GM21529 (cell line): ENCODE measurements around the gene ANO6.

Experiments
- ATAC-seq: cut with Tn5 transposase; IDR thresholded peaks from one replicate; pipeline ENCODE4 v1.9.1; 2021; ENCODE audit not compliant: unreplicated experiment

Gene ANO6

DNA sequence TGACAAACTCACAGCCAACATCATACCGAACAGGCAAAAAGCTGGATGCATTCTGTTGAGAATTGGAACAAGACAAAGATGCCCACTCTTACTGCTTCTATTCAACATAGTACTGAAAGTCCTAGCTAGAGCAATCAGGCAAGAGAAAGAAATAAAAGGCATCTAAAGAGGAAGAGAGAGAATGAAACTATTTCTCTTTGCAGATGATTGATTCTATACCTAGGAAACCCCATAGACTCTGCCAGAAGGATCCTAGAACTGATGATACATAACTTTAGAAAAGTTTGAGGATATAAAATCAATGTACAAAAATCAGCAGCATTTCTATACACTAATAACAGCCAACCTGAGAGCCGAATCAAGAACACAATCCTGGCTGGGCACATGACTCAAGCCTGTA, 6.1 kb upstream of the ANO6 start:
- ATAC-seq = no peak

DNA sequence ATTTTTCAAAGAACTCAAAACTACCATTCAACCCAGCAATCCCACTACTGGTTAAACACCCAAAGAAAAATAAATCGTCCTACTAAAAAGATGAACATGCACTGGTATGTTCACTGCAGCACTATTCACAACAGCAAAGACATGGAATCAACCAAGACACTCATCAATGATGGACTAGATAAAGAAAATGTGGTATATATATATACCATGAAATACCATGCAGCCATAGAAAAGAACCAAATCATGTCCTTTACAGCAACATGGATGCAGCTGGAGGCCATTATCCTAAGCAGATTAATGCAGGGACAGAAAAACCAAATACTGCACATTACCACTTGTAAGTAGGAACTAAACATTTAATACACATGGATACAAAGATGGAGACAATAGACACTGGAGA, 3.8 kb upstream of the ANO6 start:
- no peak for ATAC-seq

DNA sequence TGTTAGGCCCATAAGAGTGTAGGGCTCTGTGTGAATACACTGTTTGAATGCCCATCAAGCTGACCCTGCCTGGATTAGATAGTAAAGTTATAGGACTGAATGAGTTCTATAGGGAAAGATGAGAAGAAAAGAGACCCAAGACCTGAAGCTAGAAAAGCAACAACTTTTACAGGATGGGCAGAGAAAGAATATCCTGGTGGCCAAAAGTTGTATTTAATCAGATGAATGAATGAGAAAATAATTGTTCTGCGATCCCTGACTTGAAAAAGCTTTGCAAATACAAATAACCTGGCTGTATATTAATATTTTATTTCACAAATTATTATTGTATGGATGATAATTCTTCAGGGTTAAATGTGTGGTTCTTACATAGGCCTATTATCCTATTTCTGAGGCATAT, 2.8 kb upstream of the ANO6 start:
- no peak for ATAC-seq

DNA sequence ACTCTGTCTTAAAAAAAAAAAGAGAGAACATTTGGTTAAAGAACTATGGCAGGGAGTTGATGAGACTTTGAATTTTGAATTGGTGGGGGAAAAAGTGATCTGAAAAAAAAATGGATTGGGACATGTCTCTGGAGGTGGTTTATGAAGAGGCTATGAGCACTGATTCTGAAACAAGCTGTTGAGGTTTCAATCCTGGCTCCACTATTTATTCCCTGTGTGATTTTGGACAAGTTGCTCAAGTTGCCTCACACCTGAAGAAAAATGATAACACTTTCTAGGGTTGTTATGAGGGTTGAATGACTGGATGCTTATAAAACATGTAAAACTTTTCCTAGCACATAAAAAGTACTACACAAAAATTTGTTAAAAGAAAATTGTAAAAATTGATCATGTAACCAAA, 1.8 kb upstream of the ANO6 start:
- ATAC-seq = no peak

DNA sequence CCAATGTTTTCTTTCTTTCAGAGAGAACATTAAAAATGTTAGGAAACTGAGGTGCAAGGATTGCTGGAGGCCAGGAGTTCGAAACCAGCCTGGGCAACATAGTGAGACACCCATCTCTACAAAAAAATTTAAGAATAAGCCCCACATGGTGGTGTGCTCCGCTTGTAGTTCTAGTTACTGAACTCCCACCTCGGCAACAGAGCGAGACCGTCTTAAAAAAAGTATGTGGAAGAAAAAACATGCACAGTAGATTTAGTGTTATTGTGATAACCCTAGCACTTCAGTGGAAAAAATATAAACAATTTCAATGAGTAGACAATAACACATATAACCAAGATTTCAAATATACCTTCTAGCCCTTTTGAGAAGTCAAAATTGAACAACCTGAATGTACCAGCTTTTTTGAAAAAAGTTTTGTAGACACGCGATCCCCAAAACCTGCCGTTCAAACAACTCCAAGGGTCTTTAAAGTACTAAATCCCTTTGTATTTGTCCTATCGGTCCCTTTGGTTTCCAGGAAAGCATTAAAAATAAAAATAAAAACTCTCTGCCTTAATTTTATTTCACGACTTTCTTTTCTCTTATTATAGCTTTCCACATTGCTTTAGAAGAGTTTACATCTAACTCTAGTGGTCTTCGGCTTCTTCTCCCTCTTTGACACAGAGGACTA, 1.0 kb upstream of the ANO6 start:
- no peak for ATAC-seq

DNA sequence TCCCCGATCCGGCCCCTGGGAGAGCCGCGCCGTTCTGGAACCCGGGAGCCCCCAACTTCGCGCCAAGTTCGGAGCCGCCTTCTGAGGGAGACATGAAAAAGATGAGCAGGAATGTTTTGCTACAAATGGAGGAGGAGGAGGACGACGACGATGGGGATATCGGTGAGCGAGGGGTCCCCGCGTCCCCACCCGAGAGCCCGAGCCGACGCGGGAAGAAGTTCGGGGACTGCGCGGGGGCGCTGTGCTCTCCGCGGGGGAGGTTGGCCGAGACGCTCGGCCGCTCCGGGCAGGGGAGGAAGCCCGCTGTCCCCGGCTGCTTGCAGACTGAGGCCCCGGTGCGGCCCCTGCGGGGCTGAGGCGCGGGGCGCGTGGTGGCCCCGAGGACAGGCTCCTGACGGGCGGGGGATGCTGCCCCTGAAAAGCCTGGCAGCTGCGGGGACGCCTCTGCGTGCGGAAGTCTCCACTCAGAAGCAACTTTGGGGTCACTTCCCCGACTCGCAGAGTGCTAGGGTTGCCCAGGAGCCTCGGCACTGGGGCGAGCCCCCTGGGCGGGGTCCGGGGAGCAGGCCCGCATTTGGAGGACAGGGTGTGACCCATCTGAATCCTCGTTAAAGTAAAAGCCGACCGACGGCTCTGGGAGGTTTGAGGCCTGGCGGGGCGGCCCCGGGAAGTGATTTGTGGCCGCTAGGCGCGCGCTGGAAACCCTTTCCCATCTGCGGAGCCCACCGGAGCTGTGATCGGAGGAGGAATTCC, 511 bp downstream of the ANO6 start:
- ATAC-seq = peak; percentile 46

DNA sequence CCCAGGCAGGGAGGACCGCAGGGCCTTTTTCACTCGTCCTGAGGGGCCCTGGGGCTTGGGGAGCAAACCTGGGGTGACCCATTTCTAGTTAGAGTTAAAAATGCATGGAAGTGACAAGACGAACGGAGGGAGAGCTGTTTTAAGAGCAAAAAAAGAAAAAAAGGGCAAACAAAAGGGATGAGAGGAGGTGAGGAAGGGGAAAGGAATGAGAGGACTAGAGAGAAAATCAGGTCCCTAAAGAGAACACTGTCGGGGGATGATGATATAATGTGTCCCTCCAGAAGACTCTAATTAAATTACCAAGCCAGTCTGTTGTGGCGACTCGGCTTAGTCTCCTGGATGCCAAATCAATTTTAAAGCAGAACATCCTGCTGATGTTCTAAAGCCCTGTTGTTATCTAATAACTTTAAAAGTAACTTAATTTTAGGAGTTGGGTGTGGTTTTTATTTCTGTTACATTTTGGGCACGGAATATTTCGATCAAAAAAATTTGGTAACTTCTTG, 1.1 kb downstream of the ANO6 start:
- ATAC-seq = no peak

DNA sequence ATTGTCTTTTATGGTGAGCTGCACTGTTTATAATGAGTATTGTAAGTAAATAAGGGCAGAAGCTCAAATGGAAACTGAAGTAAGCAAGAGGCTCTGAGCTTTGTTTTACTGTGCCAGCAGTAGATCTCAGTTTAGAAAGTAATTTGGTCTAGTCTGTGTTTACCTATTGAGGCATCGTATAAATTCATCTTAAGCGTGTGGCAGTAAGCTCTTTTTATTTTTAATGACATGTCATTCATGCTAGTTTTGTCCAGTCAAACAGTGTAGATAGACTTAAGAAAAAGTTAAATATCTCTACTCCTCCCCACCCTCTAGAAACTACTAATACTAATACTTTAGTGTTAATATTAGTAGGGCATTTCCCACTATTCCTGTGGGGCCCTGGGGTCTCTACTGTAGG, 2.0 kb downstream of the ANO6 start:
- no peak for ATAC-seq

DNA sequence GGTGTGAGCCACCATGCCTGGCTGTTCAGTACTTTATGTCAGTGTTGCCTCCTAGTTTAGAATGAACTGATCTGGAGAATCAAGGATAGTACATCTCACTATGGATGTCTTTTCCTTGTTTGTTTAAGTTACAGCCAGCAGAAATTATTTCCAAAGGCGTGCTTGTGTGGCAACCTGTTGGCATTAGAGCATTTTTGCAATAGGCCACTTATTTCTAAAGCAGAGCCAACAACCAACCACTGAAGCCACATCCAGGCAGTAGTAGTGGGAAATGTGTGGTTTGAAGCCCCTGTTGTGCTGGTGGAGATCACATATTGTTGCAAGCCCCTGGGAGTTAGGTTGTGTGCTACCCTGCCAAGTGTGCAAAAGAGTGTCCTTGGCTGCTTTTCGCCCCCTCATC, 3.7 kb downstream of the ANO6 start:
- ATAC-seq = no peak

DNA sequence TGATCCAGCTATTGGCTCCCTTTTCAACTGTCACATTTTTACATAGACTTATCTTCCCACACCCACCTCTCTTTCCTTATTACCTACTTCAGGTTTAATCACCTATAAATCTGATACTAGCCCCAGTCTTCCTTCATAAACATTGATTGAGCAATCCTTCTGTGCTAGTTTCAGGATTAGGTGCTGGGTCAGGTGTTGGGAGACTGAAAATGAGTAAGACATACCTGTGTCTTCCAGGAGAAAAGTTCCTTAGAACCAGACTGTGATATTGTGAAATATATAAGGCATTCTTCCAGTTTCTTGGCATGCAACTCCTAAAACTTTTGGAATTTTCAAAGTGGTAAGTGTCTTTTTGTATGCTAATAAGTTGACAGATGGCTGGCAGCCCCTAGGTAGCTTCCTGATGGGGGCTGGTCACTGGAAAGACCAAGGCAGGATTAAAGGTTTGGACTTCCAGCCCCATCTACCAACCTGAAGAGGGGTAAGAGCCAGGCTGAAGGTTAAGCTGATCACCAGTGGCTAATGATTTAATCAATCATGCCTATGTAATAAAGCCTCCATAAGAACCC, 4.6 kb downstream of the ANO6 start:
- ATAC-seq = no peak

DNA sequence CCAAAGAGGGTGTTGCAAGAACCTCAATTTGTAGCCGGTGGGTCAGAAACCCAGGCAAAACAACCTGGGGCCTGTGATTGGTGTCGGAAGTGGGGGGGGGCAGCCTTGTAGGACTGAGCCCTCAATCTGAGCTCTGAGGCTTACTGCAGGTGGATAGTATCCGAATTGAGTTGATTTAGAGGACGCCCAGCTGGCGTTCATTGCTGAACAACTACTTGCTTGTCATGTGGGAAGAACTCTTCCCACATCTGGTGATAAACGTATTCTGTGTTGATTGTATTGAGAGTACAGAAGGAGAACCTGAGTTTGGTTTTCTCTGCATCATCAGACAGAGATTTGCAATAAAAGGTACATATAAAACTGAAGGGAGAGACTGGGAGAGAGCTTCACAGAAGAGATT, 5.1 kb downstream of the ANO6 start:
- no peak for ATAC-seq

DNA sequence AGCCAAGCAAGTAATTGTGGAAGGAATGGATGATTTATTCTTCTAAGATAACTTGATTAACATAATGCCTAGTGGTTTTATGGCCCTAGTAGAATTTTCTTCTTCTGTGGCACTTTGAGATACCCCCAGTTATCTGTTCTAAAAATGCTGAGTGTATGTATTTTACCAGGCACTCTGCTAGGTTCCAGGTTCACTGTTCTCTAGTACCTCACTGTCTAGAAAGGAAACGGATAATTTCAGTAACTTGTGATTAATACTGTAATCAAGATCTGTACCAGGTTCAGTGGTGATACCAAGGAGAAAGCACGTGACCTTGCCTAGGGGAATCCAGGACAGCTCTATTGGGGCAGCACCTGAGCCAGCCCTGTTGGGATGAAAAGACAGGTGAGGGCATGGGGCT, 8.0 kb downstream of the ANO6 start:
- ATAC-seq = no peak

DNA sequence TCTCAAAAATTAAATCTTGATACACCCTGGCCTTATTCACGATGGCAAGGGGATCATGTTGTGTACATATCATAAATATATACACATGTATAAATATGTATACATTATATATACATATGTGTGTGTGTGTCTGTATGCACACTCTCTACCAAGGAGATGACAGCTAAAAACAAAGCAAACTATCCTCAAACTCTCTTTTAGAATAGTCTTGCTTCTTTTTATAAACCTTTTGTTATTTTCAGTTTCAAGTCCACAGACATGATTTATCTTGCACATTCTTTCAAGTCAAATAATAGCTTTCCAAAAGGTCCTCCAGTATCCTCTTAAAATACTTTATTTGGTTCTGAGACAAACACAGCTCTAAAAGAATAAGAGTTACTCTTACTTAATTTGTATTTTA, 8.4 kb downstream of the ANO6 start:
- no peak for ATAC-seq

DNA sequence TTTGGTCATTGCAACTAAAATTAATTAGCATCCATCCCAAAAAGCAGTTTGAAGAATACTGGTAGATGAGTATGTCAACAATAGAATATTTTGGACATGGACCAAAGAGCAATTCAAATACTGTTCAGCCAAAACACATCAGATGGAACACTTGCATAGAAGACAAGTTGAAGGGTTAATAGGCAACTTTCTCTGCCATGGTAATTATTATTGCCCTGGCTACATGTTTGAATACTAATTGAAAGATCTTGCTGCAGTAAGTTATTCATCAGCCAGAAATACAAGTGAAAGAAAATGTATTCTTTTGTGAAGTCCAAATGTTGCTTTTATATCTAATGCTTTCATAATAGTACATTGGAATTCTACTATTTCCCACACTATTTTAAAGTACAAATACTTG, 10.1 kb downstream of the ANO6 start:
- no peak for ATAC-seq

DNA sequence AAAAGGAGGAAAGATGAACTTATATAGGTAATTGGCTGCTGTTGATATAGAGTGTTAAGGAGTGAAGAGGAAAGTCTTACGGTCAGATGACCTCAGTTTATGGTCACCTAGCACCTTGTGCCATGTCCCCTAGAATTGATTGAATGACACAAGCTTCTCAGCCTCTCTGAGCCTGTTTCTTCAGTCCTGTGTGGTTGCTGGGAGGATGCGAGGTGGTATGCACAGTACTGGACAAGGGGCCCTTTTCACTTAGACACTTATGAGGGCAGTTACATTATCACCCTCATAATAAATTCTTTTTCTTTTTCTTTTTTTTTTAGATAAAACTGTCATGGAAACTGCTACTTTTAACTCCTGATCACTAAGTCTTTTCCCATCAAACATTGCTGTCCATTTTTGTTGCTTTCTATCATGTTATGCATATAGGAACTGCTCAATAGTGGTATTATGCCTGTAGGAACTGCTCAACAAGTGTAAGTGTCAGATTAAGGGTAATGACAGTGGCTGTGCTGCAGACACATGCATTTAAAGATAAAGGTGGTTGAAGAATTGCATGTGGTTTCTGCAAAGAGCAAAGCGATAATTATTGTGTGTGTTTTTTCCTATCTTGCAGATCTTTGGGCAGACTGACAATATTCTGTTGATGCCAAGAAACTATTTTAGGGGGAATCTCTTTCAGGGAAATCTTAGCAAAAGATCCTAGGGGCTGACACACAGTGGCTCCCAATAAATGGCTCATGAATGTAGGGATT, 11.6 kb downstream of the ANO6 start:
- ATAC-seq = no peak

DNA sequence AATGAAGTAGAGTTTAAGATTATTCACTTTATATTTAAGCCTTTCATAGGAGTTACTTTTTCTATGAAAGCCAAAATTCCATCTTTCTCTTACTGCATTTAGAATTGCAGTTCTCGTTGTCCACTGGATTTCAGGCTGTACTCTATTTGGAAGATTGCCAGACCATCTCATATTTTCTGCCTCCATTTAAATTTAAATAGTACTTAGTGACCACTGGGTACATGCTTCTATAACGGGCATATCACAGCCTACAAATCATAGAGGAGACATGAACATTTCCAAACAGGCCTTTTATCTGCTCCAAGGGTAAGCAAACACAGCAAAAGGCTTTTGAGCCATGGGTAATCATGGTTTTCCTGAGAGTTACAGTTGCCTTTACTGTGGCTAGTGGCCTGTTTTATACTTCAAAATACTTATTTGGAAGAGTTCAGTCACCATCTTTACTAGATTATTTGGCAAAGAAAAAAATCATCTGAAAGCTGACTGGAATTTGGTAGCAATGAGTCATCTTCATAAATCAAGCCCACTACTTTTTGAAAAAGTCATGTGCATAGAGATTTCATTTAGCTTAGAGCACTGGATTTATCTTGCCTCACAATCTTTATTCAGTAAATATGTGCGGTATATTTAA, 15.7 kb downstream of the ANO6 start:
- ATAC-seq = no peak

DNA sequence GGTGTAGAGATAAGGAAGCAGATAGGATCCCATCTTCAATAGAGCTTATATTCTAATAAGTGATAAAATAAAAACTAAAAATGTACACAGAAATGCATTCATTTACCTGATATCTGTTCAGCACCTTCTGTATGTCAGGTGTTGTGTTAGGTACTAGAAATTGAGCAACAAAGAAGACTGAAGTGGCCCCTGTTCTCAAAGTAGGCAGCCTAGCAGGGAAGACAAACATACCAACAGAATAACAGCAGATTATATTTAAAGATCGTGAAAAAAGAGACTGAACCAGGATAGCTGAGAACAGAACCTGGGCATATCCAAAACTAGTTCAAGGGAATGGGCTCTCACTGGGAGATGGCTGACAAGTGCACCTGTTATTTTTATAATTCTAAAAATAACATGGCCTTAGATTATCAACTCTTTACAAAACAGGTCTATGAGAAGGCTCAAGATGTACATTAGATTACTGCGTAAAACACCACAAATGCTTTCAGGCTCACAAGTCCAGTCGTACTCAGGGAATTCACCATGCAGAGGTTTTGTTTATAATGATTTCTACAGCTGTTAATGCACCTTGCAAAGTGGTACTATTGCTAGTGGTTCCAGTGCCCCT, 16.4 kb downstream of the ANO6 start:
- ATAC-seq = no peak

DNA sequence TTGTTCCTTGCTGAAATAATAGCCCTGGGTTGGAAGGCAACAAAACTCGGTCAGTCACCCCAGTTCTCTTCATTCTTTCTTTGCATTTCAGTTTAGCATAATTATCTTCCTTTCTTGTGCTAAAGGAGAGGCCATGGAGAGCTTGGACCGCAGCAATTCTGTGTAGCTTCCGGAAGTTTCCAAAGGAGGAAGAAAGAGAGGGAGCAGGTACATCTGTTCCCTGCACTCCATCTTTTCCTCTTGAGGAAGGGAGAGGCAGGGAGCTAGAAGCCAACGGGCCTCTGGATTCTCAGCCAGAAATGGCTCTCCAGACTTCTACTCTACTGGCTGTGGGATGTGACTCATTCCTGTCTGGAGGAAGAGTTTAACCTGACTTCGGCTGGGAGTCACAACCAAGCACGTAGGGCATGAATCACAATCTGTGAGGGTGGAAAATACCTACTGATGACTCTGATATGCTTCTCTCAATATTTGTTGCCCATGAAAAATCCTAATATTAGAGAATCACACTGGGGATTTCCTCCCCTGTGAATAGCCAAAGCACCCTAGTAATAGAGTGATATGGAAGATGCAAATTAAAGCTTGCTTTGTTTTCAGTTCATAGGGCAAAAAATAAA, 17.0 kb downstream of the ANO6 start:
- peak; percentile 54 for ATAC-seq

DNA sequence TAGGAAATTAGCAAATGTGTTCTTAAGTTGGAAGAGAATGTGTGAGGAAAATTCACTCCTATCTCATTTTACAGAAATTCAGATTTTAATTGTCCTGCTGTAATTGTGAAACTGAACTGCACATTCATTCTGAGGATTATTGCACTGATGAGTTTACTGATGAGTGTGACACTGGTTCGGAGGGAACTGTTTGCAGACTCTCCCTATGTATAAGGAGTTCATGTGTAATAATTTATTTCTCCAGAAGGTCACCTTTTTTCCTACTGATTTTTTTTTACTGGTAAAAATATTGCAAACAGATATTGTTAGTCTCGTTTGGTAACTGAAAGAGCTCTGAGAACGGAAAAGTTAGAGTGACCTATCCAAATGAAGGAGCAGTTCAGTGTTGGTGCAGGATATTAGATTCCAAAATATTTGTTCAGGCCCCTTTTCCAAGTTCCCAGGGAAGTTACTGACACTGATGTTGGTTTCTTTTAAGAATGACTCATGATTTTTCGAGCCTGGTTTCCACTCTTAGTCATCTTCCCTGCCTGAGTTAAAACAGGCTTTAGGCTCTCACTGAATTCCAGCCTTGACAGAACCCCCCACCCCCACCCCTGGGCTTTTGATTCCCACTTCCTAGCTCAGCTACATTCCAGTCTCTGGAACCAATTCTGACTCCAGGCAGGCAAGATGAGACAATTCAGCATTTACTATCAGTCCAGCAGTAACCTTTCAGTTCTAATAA, 18.4 kb downstream of the ANO6 start:
- peak; percentile 46 for ATAC-seq
